ENCODE measurements around the gene TSPAN9.
"Not testable (repeated sequence)": the region's sequence is repeated elsewhere in the genome, so short reads cannot be mapped to it uniquely, and the experiment has no call there.

The TSPAN9 gene

GRCh38 chr12:3048540-3048939 lies 28.6 kb upstream of the TSPAN9 start:
- no peaks in the 10 kb centered on the region for H3K4me1 ChIP-seq (ENCODE audit: control insufficient read depth, insufficient read depth, low read length)
- no peak overlapping the region for H3K4me3 ChIP-seq (ENCODE audit: low read length)
- H3K27ac ChIP-seq (ENCODE audit: low read depth, low read length): no peak overlapping the region
- no peak overlapping the region for H3K9ac ChIP-seq (ENCODE audit: low read length)
- peaks cover 4% of the 10 kb centered on the region for H3K27me3 ChIP-seq (ENCODE audit: control insufficient read depth, insufficient read depth, low read length)
- no peaks in the 10 kb centered on the region for H3K36me3 ChIP-seq (ENCODE audit: control insufficient read depth, insufficient read depth, low read length)

- no peaks in the 10 kb centered on the region for H3K4me1 ChIP-seq (ENCODE audit: control insufficient read depth, insufficient read depth, low read length)
- no peak overlapping the region for H3K27ac ChIP-seq (ENCODE audit: low read depth, low read length)
These were observed 28.0 kb upstream of the TSPAN9 start for GRCh38 chr12:3049176-3049575.

DNA sequence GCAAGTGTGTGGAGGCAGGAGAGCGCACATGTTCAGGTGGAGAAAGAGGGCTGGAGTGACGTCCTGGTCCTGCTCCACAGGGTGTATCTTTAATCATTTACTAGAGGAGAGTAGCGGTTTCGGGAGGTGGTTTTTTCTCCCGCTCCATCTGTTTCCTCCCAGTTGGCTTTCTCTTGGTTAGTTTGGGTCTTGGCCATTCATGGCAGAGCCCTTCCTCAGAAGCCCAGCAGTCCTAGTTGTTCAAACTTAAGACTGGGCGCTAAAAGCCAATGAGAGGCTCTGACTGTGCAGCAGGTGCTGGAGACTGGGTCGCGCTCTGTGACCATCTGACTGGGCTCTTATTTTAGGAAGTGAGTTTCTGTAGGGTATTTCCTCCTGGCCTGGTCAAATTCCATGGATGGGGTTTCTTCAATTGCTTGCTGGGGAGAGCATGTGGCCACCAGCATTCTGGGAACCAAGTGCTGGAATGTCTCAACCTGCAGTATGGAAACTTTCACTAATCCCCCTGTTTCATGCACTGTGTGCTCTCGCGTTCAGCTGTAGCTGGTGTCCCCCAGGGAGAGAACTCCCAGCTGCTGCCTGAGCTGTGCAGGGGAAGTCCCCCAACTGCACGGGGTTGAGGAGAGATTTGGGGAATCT lies 27.4 kb upstream of the TSPAN9 start:
- Histone ChIP-seq H3K4me1 (ENCODE audit: control insufficient read depth, insufficient read depth, low read length) (peaks cover 2% of the 10 kb centered on the region), H3K36me3 (ENCODE audit: control insufficient read depth, insufficient read depth, low read length) (no peaks in the 10 kb centered on the region), H3K27ac (ENCODE audit: low read depth, low read length) (no peak overlapping the region), H3K4me3 (ENCODE audit: low read length) (no peak overlapping the region), H3K27me3 (ENCODE audit: control insufficient read depth, insufficient read depth, low read length) (peaks cover 4% of the 10 kb centered on the region), H3K9ac (ENCODE audit: low read length) (no peak overlapping the region)

More at GRCh38 chr12:3049176-3049575, 28.0 kb upstream of the TSPAN9 start:
- Histone ChIP-seq H3K27me3 (ENCODE audit: control insufficient read depth, insufficient read depth, low read length) (peaks cover 4% of the 10 kb centered on the region), H3K9ac (ENCODE audit: low read length) (no peak overlapping the region), H3K4me3 (ENCODE audit: low read length) (no peak overlapping the region), H3K36me3 (ENCODE audit: control insufficient read depth, insufficient read depth, low read length) (no peaks in the 10 kb centered on the region)

- Histone ChIP-seq H3K27me3 (ENCODE audit: control insufficient read depth, insufficient read depth, low read length) (peaks cover 4% of the 10 kb centered on the region), H3K36me3 (ENCODE audit: control insufficient read depth, insufficient read depth, low read length) (no peaks in the 10 kb centered on the region), H3K4me3 (ENCODE audit: low read length) (no peak overlapping the region), H3K27ac (ENCODE audit: low read depth, low read length) (no peak overlapping the region), H3K9ac (ENCODE audit: low read length) (no peak overlapping the region), H3K4me1 (ENCODE audit: control insufficient read depth, insufficient read depth, low read length) (peaks cover 7% of the 10 kb centered on the region)
These were observed 22.8 kb upstream of the TSPAN9 start for GRCh38 chr12:3054374-3054773.

GRCh38 chr12:3055026-3055703 lies 22.0 kb upstream of the TSPAN9 start:
- peaks cover 7% of the 10 kb centered on the region for H3K4me1 ChIP-seq (ENCODE audit: control insufficient read depth, insufficient read depth, low read length)
- no peak overlapping the region for H3K4me3 ChIP-seq (ENCODE audit: low read length)
- H3K36me3 ChIP-seq (ENCODE audit: control insufficient read depth, insufficient read depth, low read length): no peaks in the 10 kb centered on the region
- H3K27me3 ChIP-seq (ENCODE audit: control insufficient read depth, insufficient read depth, low read length): peaks cover under 1% of the 10 kb centered on the region
- peak overlapping the region; percentile 68 for H3K27ac ChIP-seq (ENCODE audit: low read depth, low read length)
- H3K9ac ChIP-seq (ENCODE audit: low read length): no peak overlapping the region

GRCh38 chr12:3055704-3056467 lies 21.3 kb upstream of the TSPAN9 start:
- no peaks in the 10 kb centered on the region for H3K27me3 ChIP-seq (ENCODE audit: control insufficient read depth, insufficient read depth, low read length)
- peaks cover 7% of the 10 kb centered on the region for H3K4me1 ChIP-seq (ENCODE audit: control insufficient read depth, insufficient read depth, low read length)
- no peaks in the 10 kb centered on the region for H3K36me3 ChIP-seq (ENCODE audit: control insufficient read depth, insufficient read depth, low read length)
- peak overlapping the region; percentile 68 for H3K27ac ChIP-seq (ENCODE audit: low read depth, low read length)
- no peak overlapping the region for H3K4me3 ChIP-seq (ENCODE audit: low read length)
- H3K9ac ChIP-seq (ENCODE audit: low read length): no peak overlapping the region

GRCh38 chr12:3061059-3061458 lies 16.1 kb upstream of the TSPAN9 start:
- no peak overlapping the region for H3K4me3 ChIP-seq (ENCODE audit: low read length)
- no peak overlapping the region for H3K9ac ChIP-seq (ENCODE audit: low read length)
- H3K4me1 ChIP-seq (ENCODE audit: control insufficient read depth, insufficient read depth, low read length): no peaks in the 10 kb centered on the region
- no peaks in the 10 kb centered on the region for H3K36me3 ChIP-seq (ENCODE audit: control insufficient read depth, insufficient read depth, low read length)
- H3K27ac ChIP-seq (ENCODE audit: low read depth, low read length): no peak overlapping the region
- H3K27me3 ChIP-seq (ENCODE audit: control insufficient read depth, insufficient read depth, low read length): no peaks in the 10 kb centered on the region

DNA sequence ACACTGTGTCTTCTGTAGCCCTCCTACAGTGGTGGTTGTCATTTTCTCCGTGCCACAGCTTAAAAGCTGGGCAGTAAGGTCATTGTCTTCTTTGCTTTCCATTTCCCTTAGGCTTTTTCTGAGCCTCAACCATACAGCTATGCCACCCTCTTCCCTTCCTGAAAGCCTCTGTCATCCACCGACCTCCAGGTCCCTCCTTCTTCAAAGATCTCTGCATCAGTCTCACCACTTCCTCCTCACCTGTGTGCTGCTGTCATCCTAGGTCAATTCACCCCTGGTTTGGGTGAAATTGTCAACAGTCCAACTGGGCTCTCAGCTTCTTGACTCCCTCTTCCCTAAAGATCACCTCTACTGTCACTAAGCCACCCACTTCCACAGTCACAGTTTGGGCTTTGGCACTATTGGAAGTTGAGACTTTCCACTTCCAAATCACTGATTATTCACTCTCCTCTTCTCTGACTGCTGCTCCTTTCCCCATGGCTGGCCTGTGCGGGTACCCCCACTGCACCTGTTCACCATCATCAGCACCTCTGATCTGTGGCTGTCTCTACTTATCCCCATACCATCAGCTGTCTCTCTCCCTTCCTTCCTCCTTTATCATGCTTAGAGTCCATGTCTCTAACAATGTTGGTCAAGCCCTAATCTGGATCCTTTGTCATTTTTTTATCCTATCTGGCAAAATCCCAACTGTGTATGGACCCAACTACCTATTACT lies 15.5 kb upstream of the TSPAN9 start:
- no peak overlapping the region for H3K9ac ChIP-seq (ENCODE audit: low read length)
- no peak overlapping the region for H3K27ac ChIP-seq (ENCODE audit: low read depth, low read length)
- no peaks in the 10 kb centered on the region for H3K27me3 ChIP-seq (ENCODE audit: control insufficient read depth, insufficient read depth, low read length)
- H3K4me3 ChIP-seq (ENCODE audit: low read length): no peak overlapping the region
- no peaks in the 10 kb centered on the region for H3K36me3 ChIP-seq (ENCODE audit: control insufficient read depth, insufficient read depth, low read length)
- no peaks in the 10 kb centered on the region for H3K4me1 ChIP-seq (ENCODE audit: control insufficient read depth, insufficient read depth, low read length)

DNA sequence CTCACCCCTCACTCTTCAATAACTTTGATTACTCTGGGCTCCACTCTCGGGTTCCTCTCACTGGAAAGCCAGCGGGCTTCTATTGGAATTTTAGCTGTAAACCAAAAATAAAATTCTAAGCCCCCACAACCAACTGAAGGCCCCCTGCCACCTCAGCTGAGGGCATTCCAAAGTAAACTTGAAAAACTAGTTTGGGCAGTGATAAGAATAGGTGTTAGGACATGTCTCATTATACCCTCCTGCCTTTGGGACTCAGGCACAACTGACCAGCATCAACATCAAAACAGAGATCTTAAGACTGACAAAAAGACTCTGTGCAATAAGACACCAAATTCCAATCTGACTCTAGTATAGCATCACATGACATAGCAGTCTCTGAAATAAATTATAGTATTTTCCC lies 11.9 kb upstream of the TSPAN9 start:
- Histone ChIP-seq H3K27me3 (ENCODE audit: control insufficient read depth, insufficient read depth, low read length) (no peaks in the 10 kb centered on the region), H3K9ac (ENCODE audit: low read length) (no peak overlapping the region), H3K36me3 (ENCODE audit: control insufficient read depth, insufficient read depth, low read length) (no peaks in the 10 kb centered on the region), H3K4me3 (ENCODE audit: low read length) (no peak overlapping the region), H3K27ac (ENCODE audit: low read depth, low read length) (no peak overlapping the region), H3K4me1 (ENCODE audit: control insufficient read depth, insufficient read depth, low read length) (peaks cover 5% of the 10 kb centered on the region)

DNA sequence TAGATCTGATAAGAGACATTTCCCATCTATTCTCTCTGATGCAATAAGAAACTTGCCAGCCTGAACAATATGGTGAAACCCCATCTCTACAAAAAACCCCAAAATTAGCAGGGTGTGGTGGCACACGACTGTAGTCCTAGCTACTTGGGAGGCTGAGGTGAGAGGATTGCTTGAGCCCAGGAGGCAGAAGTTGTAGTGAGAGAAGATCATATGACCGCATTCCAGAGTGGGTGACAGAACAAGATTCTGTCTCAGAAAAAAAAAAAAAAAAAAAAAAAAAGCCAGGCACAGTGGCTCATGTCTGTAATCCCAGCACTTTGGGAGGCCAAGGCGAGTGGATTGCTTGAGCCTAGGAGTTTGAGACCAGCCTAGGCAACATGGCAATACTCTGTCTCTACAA lies 11.3 kb upstream of the TSPAN9 start:
- H3K27me3 ChIP-seq (ENCODE audit: control insufficient read depth, insufficient read depth, low read length); H3K4me3 ChIP-seq (ENCODE audit: low read length); H3K9ac ChIP-seq (ENCODE audit: low read length); H3K27ac ChIP-seq (ENCODE audit: low read depth, low read length); H3K4me1 ChIP-seq (ENCODE audit: control insufficient read depth, insufficient read depth, low read length); H3K36me3 ChIP-seq (ENCODE audit: control insufficient read depth, insufficient read depth, low read length): not testable (repeated sequence)

DNA sequence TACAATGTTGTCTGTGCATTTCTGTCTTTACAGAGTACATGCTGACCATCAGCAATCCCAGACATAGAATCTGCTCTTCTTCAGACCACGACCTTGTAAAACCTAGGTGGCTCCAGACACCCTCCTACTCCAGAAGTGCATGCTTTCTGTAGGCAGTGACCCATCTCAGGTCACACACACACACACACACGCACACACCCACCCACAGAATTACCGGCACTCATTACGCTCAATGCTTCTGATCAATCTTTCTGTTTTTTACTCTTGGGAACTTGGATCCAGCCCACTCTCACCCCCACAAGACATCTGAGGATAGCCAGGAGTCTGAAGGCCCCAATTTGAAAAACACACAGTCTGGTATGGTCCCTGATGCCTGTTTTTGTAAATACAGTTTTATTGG lies 7.5 kb upstream of the TSPAN9 start:
- H3K4me3 ChIP-seq (ENCODE audit: low read length): no peak overlapping the region
- no peaks in the 10 kb centered on the region for H3K36me3 ChIP-seq (ENCODE audit: control insufficient read depth, insufficient read depth, low read length)
- H3K4me1 ChIP-seq (ENCODE audit: control insufficient read depth, insufficient read depth, low read length): peaks cover 8% of the 10 kb centered on the region
- H3K27ac ChIP-seq (ENCODE audit: low read depth, low read length): no peak overlapping the region
- H3K9ac ChIP-seq (ENCODE audit: low read length): no peak overlapping the region
- H3K27me3 ChIP-seq (ENCODE audit: control insufficient read depth, insufficient read depth, low read length): no peaks in the 10 kb centered on the region

- no peak overlapping the region for H3K27ac ChIP-seq (ENCODE audit: low read depth, low read length)
- no peak overlapping the region for H3K4me3 ChIP-seq (ENCODE audit: low read length)
- H3K36me3 ChIP-seq (ENCODE audit: control insufficient read depth, insufficient read depth, low read length): no peaks in the 10 kb centered on the region
- H3K4me1 ChIP-seq (ENCODE audit: control insufficient read depth, insufficient read depth, low read length): peaks cover 8% of the 10 kb centered on the region
- H3K27me3 ChIP-seq (ENCODE audit: control insufficient read depth, insufficient read depth, low read length): no peaks in the 10 kb centered on the region
- H3K9ac ChIP-seq (ENCODE audit: low read length): no peak overlapping the region
These were observed 6.1 kb upstream of the TSPAN9 start for GRCh38 chr12:3071107-3071506.
